PC-3 (cell line): ENCODE results near the gene PTPRA. TPM values are rescaled to one million over a fixed set of nuclear protein-coding genes. Genes with fewer than 3 reads are reported as not detected.

Experiments
- ATAC-seq: fragments of 200-7000 bp; cut with Tn5 transposase; 2 replicates; pipeline ENCODE4 v1.9.1; 2020; ENCODE audit warnings: mild to moderate bottlenecking, moderate library complexity
- BruUV-seq: library from RNA; stranded (reverse); fragments of 400-500 nt; replicated peaks from 2 replicates; lab custom pipeline; 2021; lab: Mats Ljungman, UMichigan
- CTCF ChIA-PET: fragments of 300-600 bp; sonication (Branson Sonifier 250); formaldehyde crosslinking; loops from one replicate; lab custom pipeline; 2022; ENCODE audit warnings: antibody characterized with exemption; lab: Charles Lee
- POLR2A ChIA-PET: fragments of 300-600 bp; sonication (Branson Sonifier 250); formaldehyde crosslinking; loops from one replicate; lab custom pipeline; 2022; ENCODE audit warnings: antibody characterized with exemption; ENCODE audit not compliant: unreplicated experiment; lab: Charles Lee
- DNase-seq: peaks from one replicate; pipeline ENCODE4 v3.0.0-alpha.2; 2015
- H2AFZ ChIP-seq: fragments of 300-600 bp; sonication (generic); 2 replicates; pipeline ENCODE4 v1.6.0; 2016; ENCODE audit warnings: antibody characterized with exemption, low read length
- H3F3A ChIP-seq: fragments of 300-600 bp; sonication (generic); one replicate; pipeline ENCODE4 v1.6.0; 2017; ENCODE audit warnings: antibody characterized with exemption, low read length, control low read depth, mild to moderate bottlenecking; ENCODE audit not compliant: unreplicated experiment
- H3K27ac ChIP-seq: fragments of 300-600 bp; sonication (generic); 2 replicates; pipeline ENCODE4 v1.5.1; 2016; ENCODE audit warnings: mild to moderate bottlenecking, low read length
- H3K27me3 ChIP-seq: fragments of 300-600 bp; sonication (generic); 2 replicates; pipeline ENCODE4 v1.6.1; 2016; ENCODE audit warnings: low read length, mixed read lengths
- H3K36me3 ChIP-seq: fragments of 300-600 bp; sonication (generic); 2 replicates; pipeline ENCODE4 v1.6.1; 2016; ENCODE audit warnings: low read depth, mixed run types, low read length, mixed read lengths
- H3K4me1 ChIP-seq: fragments of 300-600 bp; sonication (generic); 2 replicates; pipeline ENCODE4 v1.5.1; 2016; ENCODE audit warnings: low read length; ENCODE audit not compliant: insufficient read depth
- H3K4me2 ChIP-seq: fragments of 300-600 bp; sonication (generic); 2 replicates; pipeline ENCODE4 v1.6.0; 2016; ENCODE audit warnings: low read length
- H3K4me3 ChIP-seq: fragments of 300-600 bp; sonication (generic); 2 replicates; pipeline ENCODE4 v1.5.1; 2016; ENCODE audit warnings: mild to moderate bottlenecking, low read length, mixed read lengths
- H3K79me2 ChIP-seq: fragments of 300-600 bp; sonication (generic); 2 replicates; pipeline ENCODE4 v1.6.1; 2017; ENCODE audit warnings: low read length, mixed read lengths
- H3K9ac ChIP-seq: fragments of 300-600 bp; sonication (generic); 2 replicates; pipeline ENCODE4 v1.6.0; 2016; ENCODE audit warnings: mild to moderate bottlenecking, low read length
- H3K9me2 ChIP-seq: fragments of 300-600 bp; sonication (generic); replicated peaks from 2 replicates; pipeline ENCODE4 v1.6.1; 2016; ENCODE audit warnings: mixed run types, low read length, mixed read lengths
- H3K9me3 ChIP-seq: fragments of 300-600 bp; sonication (generic); 2 replicates; pipeline ENCODE4 v1.6.1; 2016; ENCODE audit warnings: low read length, mixed read lengths
- H4K20me1 ChIP-seq: fragments of 300-600 bp; sonication (generic); 2 replicates; pipeline ENCODE4 v1.6.1; 2016; ENCODE audit warnings: low read length, mixed read lengths
- EZH2 ChIP-seq: fragments of 300-600 bp; sonication (generic); IDR thresholded peaks from one replicate; pipeline ENCODE4 v1.6.1; 2017; ENCODE audit warnings: antibody characterized with exemption, mild to moderate bottlenecking, low read length; ENCODE audit not compliant: unreplicated experiment
- EZH2phosphoT487 ChIP-seq: fragments of 300-600 bp; sonication (generic); IDR thresholded peaks from 2 replicates; pipeline ENCODE4 v1.6.1; 2018; ENCODE audit warnings: mild to moderate bottlenecking, antibody characterized with exemption, low read length, borderline replicate concordance
- intact Hi-C: fragments of 100-400 bp; cut with micrococcal nuclease; formaldehyde crosslinking; loops from 2 replicates; pipeline ENCODE4 v1.9.0; 2023
- total RNA-seq: library from RNA; depleted of rRNA; stranded (reverse); fragments of >200 nt; gene quantifications from 2 replicates; pipeline ENCODE4 v1.2.3, GENCODE V29; 2014
- TF ChIP-seq, protein P1 (sequence below): fragments of 300-600 bp; sonication (generic); conservative IDR thresholded peaks from 2 replicates; pipeline ENCODE4 v1.5.1; 2017; ENCODE audit warnings: antibody characterized with exemption, low read depth, mild to moderate bottlenecking, low read length

Gene PTPRA
- total RNA-seq, 1 experiment from 2014 or later: 35.0 TPM

DNA sequence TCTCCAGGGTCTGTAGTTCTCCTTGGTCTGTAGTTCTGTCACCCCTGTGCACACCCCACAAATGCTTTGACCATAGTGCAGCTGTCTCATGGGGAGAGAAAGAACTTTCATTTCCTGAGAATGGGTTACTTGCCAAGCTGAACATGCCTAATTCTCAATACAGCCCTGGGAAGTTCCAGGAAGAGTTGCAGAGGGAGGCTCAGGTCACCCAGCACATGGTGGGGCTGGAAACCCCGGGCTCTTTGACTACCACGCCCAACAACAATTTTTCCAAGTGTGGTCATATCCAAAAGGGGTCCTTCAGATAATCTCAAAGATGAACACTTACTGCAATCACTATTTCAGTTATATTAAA lies 2.2 kb upstream of the PTPRA start:
- H2AFZ ChIP-seq: peak overlapping the region; percentile 37; the same call in 1 of the 2 replicates
- H3F3A ChIP-seq: no peaks in the 10 kb centered on the region
- no peaks in the 10 kb centered on the region for H3K9me3 ChIP-seq
- CTCF ChIA-PET: no interaction called here
- intact Hi-C loops: loop anchor here (5.0 kb wide), 1 partner anchor 126 kb away; no protein-coding TSS in a partner anchor
- no peaks in the 10 kb centered on the region for H3K9me2 ChIP-seq
- ATAC-seq (no peak), DNase-seq (no peak)
- no peak overlapping the region for H3K4me3 ChIP-seq
- POLR2A ChIA-PET: no interaction called here
- peak overlapping the region; percentile 54 for H3K4me2 ChIP-seq
- no peaks in the 10 kb centered on the region for H3K36me3 ChIP-seq
- H4K20me1 ChIP-seq: 0 out of 2 replicates have a peak, but pooled peaks cover 10% of the 10 kb centered on the region
- BruUV-seq: no TSS peak
- H3K9ac ChIP-seq: peak overlapping the region; percentile 6; the same call in 1 of the 2 replicates
- H3K27me3 ChIP-seq: no peaks in the 10 kb centered on the region
- TF ChIP-seq, protein P1, sequence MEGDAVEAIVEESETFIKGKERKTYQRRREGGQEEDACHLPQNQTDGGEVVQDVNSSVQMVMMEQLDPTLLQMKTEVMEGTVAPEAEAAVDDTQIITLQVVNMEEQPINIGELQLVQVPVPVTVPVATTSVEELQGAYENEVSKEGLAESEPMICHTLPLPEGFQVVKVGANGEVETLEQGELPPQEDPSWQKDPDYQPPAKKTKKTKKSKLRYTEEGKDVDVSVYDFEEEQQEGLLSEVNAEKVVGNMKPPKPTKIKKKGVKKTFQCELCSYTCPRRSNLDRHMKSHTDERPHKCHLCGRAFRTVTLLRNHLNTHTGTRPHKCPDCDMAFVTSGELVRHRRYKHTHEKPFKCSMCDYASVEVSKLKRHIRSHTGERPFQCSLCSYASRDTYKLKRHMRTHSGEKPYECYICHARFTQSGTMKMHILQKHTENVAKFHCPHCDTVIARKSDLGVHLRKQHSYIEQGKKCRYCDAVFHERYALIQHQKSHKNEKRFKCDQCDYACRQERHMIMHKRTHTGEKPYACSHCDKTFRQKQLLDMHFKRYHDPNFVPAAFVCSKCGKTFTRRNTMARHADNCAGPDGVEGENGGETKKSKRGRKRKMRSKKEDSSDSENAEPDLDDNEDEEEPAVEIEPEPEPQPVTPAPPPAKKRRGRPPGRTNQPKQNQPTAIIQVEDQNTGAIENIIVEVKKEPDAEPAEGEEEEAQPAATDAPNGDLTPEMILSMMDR: no peak
- TF ChIP-seq EZH2phosphoT487 (no peak), EZH2 (no peak)
- peaks cover 26% of the 10 kb centered on the region for H3K79me2 ChIP-seq
- peak overlapping the region; percentile 57 for H3K27ac ChIP-seq
- H3K4me1 ChIP-seq: peaks cover 44% of the 10 kb centered on the region

- peaks cover 33% of the 10 kb centered on the region for H3K79me2 ChIP-seq
- CTCF ChIA-PET: no interaction called here
- peak overlapping the region; percentile 99 for H3K4me3 ChIP-seq
- intact Hi-C loops: loop anchor here (5.0 kb wide), 1 partner anchor 125 kb away; no protein-coding TSS in a partner anchor
- no peak for ATAC-seq
- peaks cover 44% of the 10 kb centered on the region for H3K4me1 ChIP-seq
- POLR2A ChIA-PET: no interaction called here
- peak overlapping the region; percentile 89; the same call in 1 of the 2 replicates for H3K9ac ChIP-seq
- peak overlapping the region; percentile 82 for H2AFZ ChIP-seq
- H3K4me2 ChIP-seq: peak overlapping the region; percentile 99
- no peaks in the 10 kb centered on the region for H3K9me2 ChIP-seq
- BruUV-seq: no TSS peak
- no peak for DNase-seq
- no peaks in the 10 kb centered on the region for H3K9me3 ChIP-seq
- H3K27me3 ChIP-seq: no peaks in the 10 kb centered on the region
- H4K20me1 ChIP-seq: peaks cover 15% of the 10 kb centered on the region
- H3K36me3 ChIP-seq: no peaks in the 10 kb centered on the region
- TF ChIP-seq, protein P1: no peak
- TF ChIP-seq EZH2 (no peak), EZH2phosphoT487 (no peak)
- no peaks in the 10 kb centered on the region for H3F3A ChIP-seq
- H3K27ac ChIP-seq: no peak overlapping the region
These were observed 1.4 kb upstream of the PTPRA start for GRCh38 chr20:2871661-2872458.
